Measurements from ENCODE around the gene TPP1. TPM values are rescaled to one million over a fixed set of nuclear protein-coding genes. Genes with fewer than 3 reads are reported as not detected.

Gene TPP1
- total and polyA plus RNA-seq, 2 of the 13 experiments (the other 11 are each of a cell fraction or from before 2014, with no cell fraction given): 13.9 to 74.6 TPM

DNA sequence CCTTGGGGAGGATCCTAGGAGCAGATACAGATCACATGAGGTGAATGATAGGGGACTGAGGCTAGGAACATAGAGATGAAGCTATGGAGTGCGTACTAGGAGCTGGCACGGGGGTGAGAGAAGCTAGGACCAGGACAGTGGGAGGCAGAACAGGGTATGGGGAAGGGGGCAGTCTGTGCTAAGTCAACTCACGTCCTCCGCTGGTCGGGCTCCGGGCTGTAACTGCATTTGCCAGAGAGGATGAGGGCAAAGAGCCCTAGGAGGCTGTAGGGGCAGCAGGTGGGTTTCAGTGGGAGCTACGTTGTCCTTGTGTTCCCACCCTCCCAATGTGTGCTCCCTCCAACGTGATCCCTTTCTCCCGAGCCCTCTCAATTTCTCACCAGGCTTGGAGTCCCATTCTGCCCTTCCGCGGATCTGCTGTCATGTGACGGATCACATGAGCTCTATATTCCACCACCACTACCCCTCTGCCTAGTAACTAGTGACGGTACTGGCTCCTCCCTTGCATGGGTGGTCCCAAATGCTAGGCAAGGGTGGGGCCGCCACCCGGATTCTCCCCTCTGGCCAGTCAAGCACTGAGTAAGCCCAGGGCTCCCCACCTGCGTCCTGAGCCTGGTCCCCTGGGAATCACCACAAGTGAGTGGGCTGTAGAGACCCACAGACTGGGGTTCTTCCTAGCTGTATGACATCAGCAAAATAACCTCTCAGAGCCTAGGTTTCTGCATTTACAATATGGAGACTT lies at the start of gene TPP1 (continued):
- TF ChIP-seq, protein P1, sequence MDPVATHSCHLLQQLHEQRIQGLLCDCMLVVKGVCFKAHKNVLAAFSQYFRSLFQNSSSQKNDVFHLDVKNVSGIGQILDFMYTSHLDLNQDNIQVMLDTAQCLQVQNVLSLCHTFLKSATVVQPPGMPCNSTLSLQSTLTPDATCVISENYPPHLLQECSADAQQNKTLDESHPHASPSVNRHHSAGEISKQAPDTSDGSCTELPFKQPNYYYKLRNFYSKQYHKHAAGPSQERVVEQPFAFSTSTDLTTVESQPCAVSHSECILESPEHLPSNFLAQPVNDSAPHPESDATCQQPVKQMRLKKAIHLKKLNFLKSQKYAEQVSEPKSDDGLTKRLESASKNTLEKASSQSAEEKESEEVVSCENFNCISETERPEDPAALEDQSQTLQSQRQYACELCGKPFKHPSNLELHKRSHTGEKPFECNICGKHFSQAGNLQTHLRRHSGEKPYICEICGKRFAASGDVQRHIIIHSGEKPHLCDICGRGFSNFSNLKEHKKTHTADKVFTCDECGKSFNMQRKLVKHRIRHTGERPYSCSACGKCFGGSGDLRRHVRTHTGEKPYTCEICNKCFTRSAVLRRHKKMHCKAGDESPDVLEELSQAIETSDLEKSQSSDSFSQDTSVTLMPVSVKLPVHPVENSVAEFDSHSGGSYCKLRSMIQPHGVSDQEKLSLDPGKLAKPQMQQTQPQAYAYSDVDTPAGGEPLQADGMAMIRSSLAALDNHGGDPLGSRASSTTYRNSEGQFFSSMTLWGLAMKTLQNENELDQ (CRISPR knock-in tag; IDR thresholded peaks at IDR 0.05; ENCODE audit: borderline replicate concordance): no peak
- TF ChIP-seq ZMYM3 (CRISPR knock-in tag; IDR thresholded peaks at IDR 0.05): no peak
- TF ChIP-seq SMAD1 (CRISPR knock-in tag; IDR thresholded peaks at IDR 0.05; ENCODE audit: borderline replicate concordance, low read depth): no peak
- no peak for TF ChIP-seq ZNF616 (CRISPR knock-in tag; IDR thresholded peaks at IDR 0.05; ENCODE audit: low read depth)
- TF ChIP-seq, protein P2, sequence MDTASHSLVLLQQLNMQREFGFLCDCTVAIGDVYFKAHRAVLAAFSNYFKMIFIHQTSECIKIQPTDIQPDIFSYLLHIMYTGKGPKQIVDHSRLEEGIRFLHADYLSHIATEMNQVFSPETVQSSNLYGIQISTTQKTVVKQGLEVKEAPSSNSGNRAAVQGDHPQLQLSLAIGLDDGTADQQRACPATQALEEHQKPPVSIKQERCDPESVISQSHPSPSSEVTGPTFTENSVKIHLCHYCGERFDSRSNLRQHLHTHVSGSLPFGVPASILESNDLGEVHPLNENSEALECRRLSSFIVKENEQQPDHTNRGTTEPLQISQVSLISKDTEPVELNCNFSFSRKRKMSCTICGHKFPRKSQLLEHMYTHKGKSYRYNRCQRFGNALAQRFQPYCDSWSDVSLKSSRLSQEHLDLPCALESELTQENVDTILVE (CRISPR knock-in tag; IDR thresholded peaks at IDR 0.05): no peak
- no peak; the same call in 1 of the 2 replicates for TF ChIP-seq SALL1 (CRISPR knock-in tag; IDR thresholded peaks at IDR 0.05)
- TF ChIP-seq BHLHE40 (IDR thresholded peaks at IDR 0.05; ENCODE audit: low read length): peak; percentile 83
- no peak for TF ChIP-seq WIZ (CRISPR knock-in tag; IDR thresholded peaks at IDR 0.05)
- TF ChIP-seq ZNF337 (CRISPR knock-in tag; IDR thresholded peaks at IDR 0.05; ENCODE audit: borderline replicate concordance, low read depth): no peak
- no peak for TF ChIP-seq SRSF9 (IDR thresholded peaks at IDR 0.05; ENCODE audit: borderline replicate concordance, insufficient read depth, low read depth, low read length, poor library complexity, severe bottlenecking)
- no peak; the same call in 1 of the 2 replicates for TF ChIP-seq SP4 (CRISPR knock-in tag; IDR thresholded peaks at IDR 0.05)
- TF ChIP-seq, protein P3, sequence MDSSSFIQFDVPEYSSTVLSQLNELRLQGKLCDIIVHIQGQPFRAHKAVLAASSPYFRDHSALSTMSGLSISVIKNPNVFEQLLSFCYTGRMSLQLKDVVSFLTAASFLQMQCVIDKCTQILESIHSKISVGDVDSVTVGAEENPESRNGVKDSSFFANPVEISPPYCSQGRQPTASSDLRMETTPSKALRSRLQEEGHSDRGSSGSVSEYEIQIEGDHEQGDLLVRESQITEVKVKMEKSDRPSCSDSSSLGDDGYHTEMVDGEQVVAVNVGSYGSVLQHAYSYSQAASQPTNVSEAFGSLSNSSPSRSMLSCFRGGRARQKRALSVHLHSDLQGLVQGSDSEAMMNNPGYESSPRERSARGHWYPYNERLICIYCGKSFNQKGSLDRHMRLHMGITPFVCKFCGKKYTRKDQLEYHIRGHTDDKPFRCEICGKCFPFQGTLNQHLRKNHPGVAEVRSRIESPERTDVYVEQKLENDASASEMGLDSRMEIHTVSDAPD (CRISPR knock-in tag; IDR thresholded peaks at IDR 0.05): no peak
- no peak for TF ChIP-seq ZNF652 (CRISPR knock-in tag; IDR thresholded peaks at IDR 0.05; ENCODE audit: borderline replicate concordance, low read depth)
- TF ChIP-seq RAD51 (IDR thresholded peaks at IDR 0.05; ENCODE audit: borderline replicate concordance): peak; percentile 98
- TF ChIP-seq ZNF577 (CRISPR knock-in tag; IDR thresholded peaks at IDR 0.05; ENCODE audit: borderline replicate concordance, low read depth): no peak
- peak; percentile 46; the same call in 1 of the 2 replicates for TF ChIP-seq SMAD3 (CRISPR knock-in tag; IDR thresholded peaks at IDR 0.05)
- TF ChIP-seq, protein P4, sequence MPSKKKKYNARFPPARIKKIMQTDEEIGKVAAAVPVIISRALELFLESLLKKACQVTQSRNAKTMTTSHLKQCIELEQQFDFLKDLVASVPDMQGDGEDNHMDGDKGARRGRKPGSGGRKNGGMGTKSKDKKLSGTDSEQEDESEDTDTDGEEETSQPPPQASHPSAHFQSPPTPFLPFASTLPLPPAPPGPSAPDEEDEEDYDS (CRISPR knock-in tag; IDR thresholded peaks at IDR 0.05): peak; percentile 95
- no peak for TF ChIP-seq NFE2L2 (IDR thresholded peaks at IDR 0.05; ENCODE audit: low read length)
- peak; percentile 60; the same call in 1 of the 2 replicates for TF ChIP-seq NFKBIZ (CRISPR knock-in tag; IDR thresholded peaks at IDR 0.05)
- TF ChIP-seq KDM6A (CRISPR knock-in tag; IDR thresholded peaks at IDR 0.05; ENCODE audit: low read depth): no peak
- TF ChIP-seq, protein P5, sequence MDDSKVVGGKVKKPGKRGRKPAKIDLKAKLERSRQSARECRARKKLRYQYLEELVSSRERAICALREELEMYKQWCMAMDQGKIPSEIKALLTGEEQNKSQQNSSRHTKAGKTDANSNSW (CRISPR knock-in tag; IDR thresholded peaks at IDR 0.05; ENCODE audit: borderline replicate concordance): no peak
- TF ChIP-seq MED8 (CRISPR knock-in tag; IDR thresholded peaks at IDR 0.05; ENCODE audit: insufficient replicate concordance): no peak
- TF ChIP-seq, protein P6, sequence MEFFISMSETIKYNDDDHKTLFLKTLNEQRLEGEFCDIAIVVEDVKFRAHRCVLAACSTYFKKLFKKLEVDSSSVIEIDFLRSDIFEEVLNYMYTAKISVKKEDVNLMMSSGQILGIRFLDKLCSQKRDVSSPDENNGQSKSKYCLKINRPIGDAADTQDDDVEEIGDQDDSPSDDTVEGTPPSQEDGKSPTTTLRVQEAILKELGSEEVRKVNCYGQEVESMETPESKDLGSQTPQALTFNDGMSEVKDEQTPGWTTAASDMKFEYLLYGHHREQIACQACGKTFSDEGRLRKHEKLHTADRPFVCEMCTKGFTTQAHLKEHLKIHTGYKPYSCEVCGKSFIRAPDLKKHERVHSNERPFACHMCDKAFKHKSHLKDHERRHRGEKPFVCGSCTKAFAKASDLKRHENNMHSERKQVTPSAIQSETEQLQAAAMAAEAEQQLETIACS (CRISPR knock-in tag; IDR thresholded peaks at IDR 0.05): no peak

Measured in HepG2 (cell line).